Measurements from ENCODE around the gene MTSS2. TPM values are rescaled to one million over a fixed set of nuclear protein-coding genes. Genes with fewer than 3 reads are reported as not detected.
"Not testable (repeated sequence)": the region's sequence is repeated elsewhere in the genome, so short reads cannot be mapped to it uniquely, and the experiment has no call there.

Gene MTSS2
- total RNA-seq, 1 donor from 2014 or later, result 57.1 TPM

GRCh38 chr16:70674221-70675014, 11.4 kb downstream of the MTSS2 start:
- Mint-ChIP-seq H3K36me3 (ENCODE audit: insufficient read depth) (peaks cover 34% of the 10 kb centered on the region), H3K27me3 (no peaks in the 10 kb centered on the region), H3K4me1 (ENCODE audit: low read depth) (no peaks in the 10 kb centered on the region), H3K27ac (peak overlapping the region; percentile 24), H3K4me3 (ENCODE audit: low read depth) (no peak overlapping the region), H3K9me3 (ENCODE audit: low read depth) (peaks cover 5% of the 10 kb centered on the region)
- no peak for DNase-seq (ENCODE audit: low spot score, unreplicated experiment)
- TF ChIP-seq CTCF (IDR thresholded peaks at IDR 0.05; ENCODE audit: unreplicated experiment), result no peak

- H3K36me3 Mint-ChIP-seq (ENCODE audit: insufficient read depth), result peaks cover 57% of the 10 kb centered on the region
Measured at GRCh38 chr16:70670938-70671337, 14.9 kb downstream of the MTSS2 start.

GRCh38 chr16:70670175-70670574, 15.7 kb downstream of the MTSS2 start:
- Mint-ChIP-seq H3K4me3 (ENCODE audit: low read depth) (no peak overlapping the region), H3K36me3 (ENCODE audit: insufficient read depth) (peaks cover 57% of the 10 kb centered on the region), H3K27ac (no peak overlapping the region), H3K4me1 (ENCODE audit: low read depth) (no peaks in the 10 kb centered on the region), H3K27me3 (no peaks in the 10 kb centered on the region), H3K9me3 (ENCODE audit: low read depth) (peaks cover 12% of the 10 kb centered on the region)
- no peak for DNase-seq (ENCODE audit: low spot score, unreplicated experiment)
- no peak for TF ChIP-seq CTCF (IDR thresholded peaks at IDR 0.05; ENCODE audit: unreplicated experiment)

More at GRCh38 chr16:70670938-70671337, 14.9 kb downstream of the MTSS2 start:
- not testable (repeated sequence) for H3K27ac Mint-ChIP-seq; H3K4me1 Mint-ChIP-seq (ENCODE audit: low read depth); DNase-seq (ENCODE audit: low spot score, unreplicated experiment); H3K27me3 Mint-ChIP-seq; H3K4me3 Mint-ChIP-seq (ENCODE audit: low read depth)
- peaks cover 12% of the 10 kb centered on the region for H3K9me3 Mint-ChIP-seq (ENCODE audit: low read depth)

GRCh38 chr16:70665806-70666735, 19.8 kb downstream of the MTSS2 start:
- no peak for DNase-seq (ENCODE audit: low spot score, unreplicated experiment)
- no peak overlapping the region for H3K27ac Mint-ChIP-seq
- H3K36me3 Mint-ChIP-seq (ENCODE audit: insufficient read depth), result peaks cover 46% of the 10 kb centered on the region
- no peak overlapping the region for H3K4me3 Mint-ChIP-seq (ENCODE audit: low read depth)
- H3K4me1 Mint-ChIP-seq (ENCODE audit: low read depth), result no peaks in the 10 kb centered on the region
- TF ChIP-seq CTCF (IDR thresholded peaks at IDR 0.05; ENCODE audit: unreplicated experiment), result no peak
- peaks cover 12% of the 10 kb centered on the region for H3K9me3 Mint-ChIP-seq (ENCODE audit: low read depth)
- no peaks in the 10 kb centered on the region for H3K27me3 Mint-ChIP-seq

GRCh38 chr16:70665113-70665694, 20.6 kb downstream of the MTSS2 start:
- Mint-ChIP-seq H3K4me1 (ENCODE audit: low read depth) (no peaks in the 10 kb centered on the region), H3K4me3 (ENCODE audit: low read depth) (no peak overlapping the region), H3K27ac (no peak overlapping the region), H3K9me3 (ENCODE audit: low read depth) (peaks cover 9% of the 10 kb centered on the region), H3K36me3 (ENCODE audit: insufficient read depth) (peaks cover 41% of the 10 kb centered on the region), H3K27me3 (no peaks in the 10 kb centered on the region)
- no peak for TF ChIP-seq CTCF (IDR thresholded peaks at IDR 0.05; ENCODE audit: unreplicated experiment)
- no peak for DNase-seq (ENCODE audit: low spot score, unreplicated experiment)

Measured in progenitor cell of endocrine pancreas (in vitro differentiated cells).